Liver (tissue), 3 donors: ENCODE measurements around the gene PPP1R12A.

Experiments used
- CTCF ChIP-seq: fragments of 150-350 bp; IDR thresholded peaks from 2 replicates; pipeline ENCODE4 v1.5.1; 2017; ENCODE audit warnings: improper control_type of control experiment, low read depth, low read length; ENCODE audit not compliant: missing input control
- FOXA2 ChIP-seq: IDR thresholded peaks from 2 replicates; pipeline ENCODE4 v1.6.1; 2016; ENCODE audit warnings: antibody characterized with exemption
- GABPA ChIP-seq, 2 donors: IDR thresholded peaks in 1 of 2; conservative IDR thresholded peaks in 1 of 2; 2 replicates each; pipeline ENCODE4 v1.6.1; 2016; ENCODE audit warnings: antibody characterized with exemption in 2 of 2, mild to moderate bottlenecking in 1 of 2, moderate library complexity in 1 of 2
- JUND ChIP-seq, 2 donors: IDR thresholded peaks; 2 replicates each; pipeline ENCODE4 v1.6.1; 2016; ENCODE audit warnings: antibody characterized with exemption in 2 of 2
- MAX ChIP-seq: IDR thresholded peaks from 2 replicates; pipeline ENCODE4 v1.6.1; 2016; ENCODE audit warnings: antibody characterized with exemption
- TAF1 ChIP-seq: conservative IDR thresholded peaks from 2 replicates; pipeline ENCODE4 v1.6.1; 2016; ENCODE audit warnings: antibody characterized with exemption, mild to moderate bottlenecking
- YY1 ChIP-seq: IDR thresholded peaks from 2 replicates; pipeline ENCODE4 v1.6.1; 2016; ENCODE audit warnings: antibody characterized with exemption, mild to moderate bottlenecking
- TF ChIP-seq, protein P1 (sequence below): IDR thresholded peaks from 2 replicates; pipeline ENCODE4 v1.6.1; 2016; ENCODE audit warnings: antibody characterized with exemption, mild to moderate bottlenecking
- TF ChIP-seq, protein P2 (sequence below): IDR thresholded peaks from 2 replicates; pipeline ENCODE4 v1.6.1; 2016; ENCODE audit warnings: antibody characterized with exemption
- donor health status: healthy.
- donor health status: healthy.

- TF ChIP-seq MAX (no peak), CTCF (no peak), YY1 (no peak), FOXA2 (no peak), GABPA (IDR thresholded peaks at IDR 0.05 in 1 of 2, conservative IDR thresholded peaks at IDR 0.05 in 1 of 2) (no peak), TAF1 (no peak), JUND (IDR thresholded peaks at IDR 0.05) (no peak)
- TF ChIP-seq, protein P1, sequence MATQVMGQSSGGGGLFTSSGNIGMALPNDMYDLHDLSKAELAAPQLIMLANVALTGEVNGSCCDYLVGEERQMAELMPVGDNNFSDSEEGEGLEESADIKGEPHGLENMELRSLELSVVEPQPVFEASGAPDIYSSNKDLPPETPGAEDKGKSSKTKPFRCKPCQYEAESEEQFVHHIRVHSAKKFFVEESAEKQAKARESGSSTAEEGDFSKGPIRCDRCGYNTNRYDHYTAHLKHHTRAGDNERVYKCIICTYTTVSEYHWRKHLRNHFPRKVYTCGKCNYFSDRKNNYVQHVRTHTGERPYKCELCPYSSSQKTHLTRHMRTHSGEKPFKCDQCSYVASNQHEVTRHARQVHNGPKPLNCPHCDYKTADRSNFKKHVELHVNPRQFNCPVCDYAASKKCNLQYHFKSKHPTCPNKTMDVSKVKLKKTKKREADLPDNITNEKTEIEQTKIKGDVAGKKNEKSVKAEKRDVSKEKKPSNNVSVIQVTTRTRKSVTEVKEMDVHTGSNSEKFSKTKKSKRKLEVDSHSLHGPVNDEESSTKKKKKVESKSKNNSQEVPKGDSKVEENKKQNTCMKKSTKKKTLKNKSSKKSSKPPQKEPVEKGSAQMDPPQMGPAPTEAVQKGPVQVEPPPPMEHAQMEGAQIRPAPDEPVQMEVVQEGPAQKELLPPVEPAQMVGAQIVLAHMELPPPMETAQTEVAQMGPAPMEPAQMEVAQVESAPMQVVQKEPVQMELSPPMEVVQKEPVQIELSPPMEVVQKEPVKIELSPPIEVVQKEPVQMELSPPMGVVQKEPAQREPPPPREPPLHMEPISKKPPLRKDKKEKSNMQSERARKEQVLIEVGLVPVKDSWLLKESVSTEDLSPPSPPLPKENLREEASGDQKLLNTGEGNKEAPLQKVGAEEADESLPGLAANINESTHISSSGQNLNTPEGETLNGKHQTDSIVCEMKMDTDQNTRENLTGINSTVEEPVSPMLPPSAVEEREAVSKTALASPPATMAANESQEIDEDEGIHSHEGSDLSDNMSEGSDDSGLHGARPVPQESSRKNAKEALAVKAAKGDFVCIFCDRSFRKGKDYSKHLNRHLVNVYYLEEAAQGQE: no peak
- TF ChIP-seq, protein P2, sequence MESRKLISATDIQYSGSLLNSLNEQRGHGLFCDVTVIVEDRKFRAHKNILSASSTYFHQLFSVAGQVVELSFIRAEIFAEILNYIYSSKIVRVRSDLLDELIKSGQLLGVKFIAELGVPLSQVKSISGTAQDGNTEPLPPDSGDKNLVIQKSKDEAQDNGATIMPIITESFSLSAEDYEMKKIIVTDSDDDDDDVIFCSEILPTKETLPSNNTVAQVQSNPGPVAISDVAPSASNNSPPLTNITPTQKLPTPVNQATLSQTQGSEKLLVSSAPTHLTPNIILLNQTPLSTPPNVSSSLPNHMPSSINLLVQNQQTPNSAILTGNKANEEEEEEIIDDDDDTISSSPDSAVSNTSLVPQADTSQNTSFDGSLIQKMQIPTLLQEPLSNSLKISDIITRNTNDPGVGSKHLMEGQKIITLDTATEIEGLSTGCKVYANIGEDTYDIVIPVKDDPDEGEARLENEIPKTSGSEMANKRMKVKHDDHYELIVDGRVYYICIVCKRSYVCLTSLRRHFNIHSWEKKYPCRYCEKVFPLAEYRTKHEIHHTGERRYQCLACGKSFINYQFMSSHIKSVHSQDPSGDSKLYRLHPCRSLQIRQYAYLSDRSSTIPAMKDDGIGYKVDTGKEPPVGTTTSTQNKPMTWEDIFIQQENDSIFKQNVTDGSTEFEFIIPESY: no peak
These were observed 20.7 kb upstream of the PPP1R12A start for GRCh38 chr12:79955561-79955960.
